ENCODE data around the gene MET.
"Not testable (repeated sequence)": the region's sequence is repeated elsewhere in the genome, so short reads cannot be mapped to it uniquely, and the experiment has no call there.

Gene MET

DNA sequence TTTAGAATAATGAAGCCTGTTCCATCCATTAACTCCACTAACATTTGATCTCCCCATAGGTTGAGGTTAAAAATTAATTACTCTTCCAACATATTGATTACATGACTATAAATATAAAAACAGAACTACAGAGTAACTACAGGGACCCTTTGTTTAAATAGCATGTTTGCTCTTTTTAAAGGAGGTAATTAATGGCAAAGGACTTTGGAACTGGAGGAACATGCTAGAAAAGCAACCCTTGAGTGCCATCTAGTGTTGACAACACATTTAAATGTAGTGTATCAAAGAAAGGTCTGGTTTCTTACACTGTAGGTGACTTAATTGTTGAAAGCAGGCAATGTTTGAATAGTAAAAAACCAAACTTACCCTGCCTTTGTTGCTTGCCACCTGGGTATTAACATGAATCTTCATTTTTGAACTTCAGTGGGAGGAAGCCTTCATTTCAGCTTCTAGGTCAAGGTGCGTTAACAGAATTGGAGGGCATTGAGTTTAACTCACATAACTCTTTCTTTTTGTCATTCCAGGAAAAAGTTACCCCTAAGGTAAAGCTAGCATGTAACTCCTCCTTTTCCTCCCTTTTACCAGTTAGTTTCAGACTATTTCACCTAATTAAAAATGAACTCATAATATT, 137.8 kb downstream of the MET start:
- DNase-seq (ENCODE audit: low read depth in 2 of 2): no peak

DNA sequence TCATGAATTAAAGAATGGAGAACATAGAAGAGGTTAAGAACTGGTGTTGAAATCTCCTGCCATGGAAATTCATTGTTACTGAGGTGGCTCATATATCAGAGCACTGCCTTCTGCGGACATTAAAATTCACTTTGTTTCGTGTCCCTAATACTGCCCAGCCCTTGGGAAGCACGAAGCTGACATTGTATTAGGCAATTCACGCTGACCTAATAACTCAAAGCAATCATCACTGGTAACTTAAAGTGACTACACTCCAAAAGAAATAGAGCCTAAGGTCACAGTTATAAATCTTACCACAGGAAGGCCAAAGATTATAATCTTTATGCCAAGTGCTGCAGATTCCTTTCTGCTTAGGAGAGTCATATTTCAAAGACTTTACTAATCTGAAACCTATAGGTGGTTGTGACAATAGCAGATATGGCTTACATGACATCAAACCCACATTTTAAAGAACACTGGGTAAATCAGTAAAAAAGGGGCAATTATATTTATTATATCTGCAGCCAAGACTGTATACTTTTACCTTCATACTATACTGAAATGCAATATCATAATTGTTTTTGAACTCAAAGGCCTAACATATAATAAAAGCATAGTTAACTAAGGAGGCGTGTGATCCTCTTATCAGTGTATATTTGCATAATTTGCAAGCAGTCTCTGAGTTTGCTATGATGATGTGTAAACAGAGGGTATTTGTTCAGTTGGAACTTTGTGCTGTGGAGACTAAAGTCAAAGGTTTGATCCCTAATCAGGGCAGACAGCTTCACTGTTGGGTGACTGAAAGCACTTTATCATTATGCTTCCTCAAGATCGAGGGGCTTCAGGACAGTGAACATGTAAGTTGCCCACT, 138.5 kb downstream of the MET start:
- no peak for DNase-seq (ENCODE audit: low read depth in 2 of 2)

DNA sequence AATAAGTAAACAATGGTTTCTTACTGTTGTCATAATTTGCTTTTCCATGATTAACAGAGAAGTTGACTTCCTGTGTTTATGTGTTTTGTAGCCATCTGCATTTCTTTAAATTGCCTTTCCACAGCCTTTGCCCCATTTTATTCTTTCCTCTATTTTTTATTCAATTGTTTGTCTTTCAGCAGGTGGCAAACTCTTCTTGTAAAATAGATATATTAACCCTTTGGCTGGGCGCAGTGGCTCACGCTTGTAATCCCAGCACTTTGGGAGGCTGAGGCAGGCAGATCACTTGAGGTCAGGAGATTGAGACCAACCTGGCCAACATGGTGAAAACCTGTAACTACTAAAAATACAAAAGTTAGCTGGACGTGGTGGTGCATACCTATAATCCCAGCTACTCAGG, 139.8 kb downstream of the MET start:
- no peak for DNase-seq (ENCODE audit: low read depth in 2 of 2)

DNA sequence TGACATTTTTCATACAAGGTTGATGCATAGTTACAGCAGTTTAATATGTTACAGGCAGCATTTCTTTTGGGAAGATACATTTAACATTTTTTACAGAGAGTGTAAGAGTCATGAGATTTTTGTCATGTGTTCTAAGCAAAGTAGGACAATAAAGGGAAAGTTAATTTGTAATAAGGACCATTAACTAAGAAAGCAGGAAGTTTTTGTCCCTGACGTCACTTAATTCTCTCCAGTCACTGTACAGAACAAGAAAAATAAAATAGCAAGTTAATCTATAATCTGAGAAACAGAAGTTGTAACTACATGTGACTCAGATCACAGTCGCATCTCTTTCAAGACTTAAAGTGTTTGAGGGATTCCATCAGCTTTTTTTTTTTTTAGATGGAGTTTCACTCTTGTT, 140.9 kb downstream of the MET start:
- DNase-seq (ENCODE audit: low read depth in 2 of 2): no peak

DNA sequence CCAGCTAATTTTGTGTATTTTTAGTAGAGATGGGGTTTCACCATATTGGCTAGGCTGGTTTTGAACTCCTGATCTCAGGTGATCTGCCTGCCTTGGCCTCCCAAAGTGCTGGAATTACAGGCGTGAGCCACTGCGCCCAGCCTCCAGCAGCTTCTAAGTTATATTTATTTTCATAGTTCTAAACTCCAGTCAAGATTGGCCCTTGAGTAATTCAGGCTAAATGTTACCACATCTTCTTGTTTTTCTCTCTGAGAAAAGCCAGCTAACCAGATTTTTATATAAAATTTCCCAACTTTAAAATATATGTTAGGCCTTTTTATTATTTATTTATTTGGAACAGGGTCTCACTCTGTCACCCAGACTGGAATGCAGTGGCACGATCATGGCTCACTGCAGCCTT, 141.4 kb downstream of the MET start:
- DNase-seq (ENCODE audit: low read depth in 2 of 2): not testable (repeated sequence)

DNA sequence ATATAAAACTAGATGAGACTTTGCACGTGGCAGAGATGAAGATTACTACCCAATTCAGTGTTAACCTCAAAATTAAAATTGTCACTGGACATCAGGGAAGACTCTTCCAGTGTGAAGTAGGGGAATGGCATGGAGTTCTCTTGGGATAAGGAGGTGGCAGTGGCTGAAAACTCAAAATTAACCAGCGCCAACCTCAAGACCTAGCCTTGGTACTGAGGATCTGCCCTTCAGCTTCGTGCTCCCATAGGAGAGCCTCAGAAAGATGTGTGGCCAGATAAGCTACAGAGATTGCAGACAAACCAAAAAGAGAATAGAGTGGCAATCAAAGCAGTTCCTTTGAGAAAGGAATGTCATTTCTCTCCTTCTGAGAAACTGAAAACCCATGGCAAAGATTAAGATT, 143.0 kb downstream of the MET start:
- no peak for DNase-seq (ENCODE audit: low read depth in 2 of 2)

DNA sequence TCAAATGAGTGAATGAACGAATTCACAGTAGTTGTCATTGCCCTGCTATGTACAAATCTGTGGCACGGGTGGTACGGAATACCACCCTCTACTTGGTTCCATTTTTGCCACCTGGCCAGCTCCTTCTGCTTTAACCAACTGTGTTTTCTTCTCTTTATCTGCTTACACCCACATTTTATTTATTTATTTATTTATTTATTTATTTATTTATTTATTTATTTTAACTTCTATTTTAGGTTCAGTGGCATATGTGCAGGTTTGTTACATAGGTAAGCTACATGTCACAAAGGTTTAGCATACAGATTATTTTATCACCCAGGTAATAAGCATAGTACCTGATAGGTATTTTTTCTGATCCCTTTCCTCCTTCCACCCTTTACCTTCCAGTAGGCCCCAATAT, 148.2 kb downstream of the MET start:
- no peak for DNase-seq (ENCODE audit: low read depth in 2 of 2)

DNA sequence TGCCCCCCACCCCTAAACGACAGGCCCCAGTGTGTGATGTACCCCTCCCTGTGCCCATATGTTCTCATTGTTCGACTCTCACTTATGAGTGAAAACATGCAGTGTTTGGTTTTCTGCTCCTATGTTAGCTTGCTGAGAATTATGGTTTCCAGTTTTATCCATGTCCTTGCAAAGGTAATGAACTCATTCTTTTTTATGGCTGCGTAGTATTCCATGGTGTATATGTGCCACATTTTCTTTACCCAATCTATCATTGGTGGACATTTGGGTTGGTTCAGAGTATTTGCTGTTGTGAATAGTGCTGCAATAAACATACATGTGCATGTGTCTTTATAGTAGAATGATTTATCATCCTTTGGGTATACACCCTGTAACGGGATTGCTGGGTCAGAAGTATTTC, 149.7 kb downstream of the MET start:
- DNase-seq (ENCODE audit: low read depth in 2 of 2): not testable (repeated sequence)

DNA sequence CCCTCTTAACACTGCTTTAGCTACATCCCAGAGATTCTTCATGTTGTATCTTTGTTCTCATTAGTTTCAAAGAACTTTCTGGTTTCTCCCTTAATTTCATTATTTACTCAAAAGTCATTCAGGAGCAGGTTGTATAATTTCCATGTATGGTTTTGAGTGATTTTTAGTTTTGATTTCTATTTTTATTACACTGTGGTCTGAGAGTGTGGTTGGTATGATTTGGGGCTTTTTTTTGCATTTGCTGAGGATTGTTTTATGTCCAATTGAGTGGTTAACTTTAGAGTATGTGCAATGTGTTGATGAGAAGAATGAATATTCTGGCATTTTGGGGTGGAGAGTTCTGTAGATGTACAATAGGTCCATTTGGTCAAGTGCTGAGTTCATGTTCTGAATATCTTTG, 152.5 kb downstream of the MET start:
- DNase-seq (ENCODE audit: low read depth in 2 of 2): no peak

DNA sequence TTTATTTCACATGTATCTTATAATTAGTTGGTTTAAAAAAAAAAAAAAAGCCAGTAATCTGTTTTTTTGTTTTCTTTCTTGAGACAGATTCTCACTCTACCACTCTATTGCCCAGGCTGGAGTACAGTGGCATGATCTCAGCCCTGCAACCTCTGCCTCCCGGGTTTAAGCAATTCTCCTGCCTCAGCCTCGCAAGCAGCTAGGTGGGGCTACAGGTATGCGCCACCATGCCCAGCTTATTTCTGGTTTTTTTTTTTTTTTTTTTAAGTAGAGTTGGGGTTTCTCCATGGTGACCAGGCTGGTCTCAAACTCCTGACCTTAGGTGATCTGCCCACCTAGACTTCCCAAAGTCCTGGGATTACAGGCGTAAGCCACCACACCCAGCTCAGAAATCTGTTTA, 156.3 kb downstream of the MET start:
- DNase-seq (ENCODE audit: low read depth in 2 of 2): no peak

DNA sequence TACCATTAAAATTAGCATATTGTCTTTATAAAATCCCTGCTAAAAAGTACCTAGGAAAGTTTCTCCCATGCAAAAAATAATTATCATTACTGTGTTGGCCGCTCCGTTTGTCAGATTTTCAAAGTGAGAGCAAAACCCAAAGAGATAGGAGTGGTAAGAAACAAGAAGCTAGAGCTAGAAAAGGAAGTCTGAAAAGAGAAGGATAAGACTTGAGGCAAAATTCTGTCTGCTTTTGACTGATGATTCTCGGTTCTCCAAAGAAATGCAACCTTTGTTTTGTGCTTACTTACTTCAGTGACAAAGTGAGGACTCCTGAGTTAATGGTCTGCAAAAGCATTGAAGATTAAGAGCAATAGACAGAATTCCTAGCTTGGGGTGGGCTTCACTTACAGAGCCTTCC, 157.0 kb downstream of the MET start:
- no peak for DNase-seq (ENCODE audit: low read depth in 2 of 2)

DNA sequence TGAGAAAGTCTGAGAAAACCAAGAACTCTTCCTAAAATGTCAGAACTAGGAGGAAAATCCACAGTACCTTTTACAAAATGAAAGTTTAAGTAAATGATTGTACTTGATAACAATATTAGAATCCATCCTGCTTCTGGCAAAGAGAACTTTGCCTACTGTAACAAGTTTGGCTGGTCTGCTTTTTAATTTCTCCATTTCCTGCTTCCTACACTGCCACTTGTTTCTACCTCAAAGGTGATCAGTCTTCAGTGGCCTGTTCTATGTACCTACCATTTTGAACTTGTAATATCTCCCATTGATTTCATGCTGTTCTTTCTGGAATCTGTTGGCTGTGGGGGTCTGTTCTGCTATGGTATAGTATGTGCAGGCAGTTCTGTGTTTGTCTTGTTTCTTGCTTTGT, 157.5 kb downstream of the MET start:
- no peak for DNase-seq (ENCODE audit: low read depth in 2 of 2)

DNA sequence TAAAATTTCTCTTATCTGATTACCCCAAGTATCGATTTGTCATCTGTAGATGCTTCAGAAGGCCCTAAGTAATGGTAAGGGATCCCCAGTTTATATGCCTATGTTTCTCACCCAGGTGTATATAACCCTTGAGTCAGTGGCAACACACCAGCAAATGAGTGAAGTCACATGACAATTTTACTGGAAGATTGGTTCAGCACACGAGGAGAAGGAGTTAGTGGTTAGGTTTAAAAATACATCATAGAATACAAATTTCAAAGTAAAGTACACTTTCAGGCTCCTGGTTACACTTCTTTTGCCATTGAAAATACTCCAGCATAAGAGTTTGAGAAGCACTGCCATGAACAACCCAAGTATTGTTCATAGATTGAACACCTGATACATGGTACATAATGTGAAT, 160.7 kb downstream of the MET start:
- DNase-seq (ENCODE audit: low read depth in 2 of 2): no peak

DNA sequence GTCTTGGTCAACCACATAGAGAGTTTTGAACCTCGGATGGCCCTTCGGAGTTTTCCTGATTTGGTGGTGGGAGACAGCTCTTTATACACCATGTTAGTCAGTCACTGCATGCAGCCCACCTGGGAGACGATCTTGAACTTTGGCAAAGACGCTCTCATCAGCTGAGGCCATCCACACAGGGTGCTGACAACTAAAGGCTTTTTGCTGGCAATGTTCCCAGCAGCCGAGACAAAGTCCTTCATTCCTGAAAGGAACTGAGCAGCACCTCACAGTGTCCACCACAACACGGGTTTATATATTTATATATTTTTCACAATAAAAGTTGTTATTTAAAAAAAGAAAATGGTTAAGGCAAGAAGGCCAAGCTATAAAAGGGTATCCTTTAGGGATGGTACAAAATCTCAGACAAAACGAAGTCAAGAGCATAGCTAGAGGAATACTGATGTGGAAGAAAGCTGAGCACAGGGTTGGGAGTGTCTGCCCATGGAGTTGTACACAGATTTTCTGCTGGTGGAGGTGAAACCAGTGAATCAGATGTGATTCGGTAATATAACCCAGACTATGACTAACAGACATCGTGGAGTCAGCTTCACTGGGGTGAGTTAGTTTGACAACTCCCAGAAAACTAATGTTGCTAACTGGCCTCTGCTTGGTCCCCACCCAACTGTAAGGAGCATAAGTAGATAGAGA, 163.0 kb downstream of the MET start:
- DNase-seq (ENCODE audit: low read depth in 2 of 2): no peak

DNA sequence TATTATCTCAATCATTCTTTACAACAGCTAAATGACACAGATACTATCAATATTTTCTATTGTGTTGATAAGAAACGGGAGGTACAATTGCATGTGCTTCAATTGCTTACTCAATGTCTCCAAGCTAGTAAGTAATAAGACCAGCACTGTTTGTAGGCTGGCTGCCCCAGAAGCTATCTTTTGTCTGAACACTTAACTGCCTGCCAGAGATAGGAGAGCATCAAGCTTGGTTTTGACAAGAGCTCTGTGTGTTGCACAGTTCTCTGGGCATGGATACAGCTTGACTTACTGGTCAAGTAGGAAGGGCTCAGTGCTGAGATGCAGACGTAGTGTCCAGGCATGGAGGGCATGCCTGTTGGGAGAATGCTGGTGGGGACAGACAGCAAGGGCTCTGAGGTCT, 164.1 kb downstream of the MET start:
- no peak for DNase-seq (ENCODE audit: low read depth in 2 of 2)

DNA sequence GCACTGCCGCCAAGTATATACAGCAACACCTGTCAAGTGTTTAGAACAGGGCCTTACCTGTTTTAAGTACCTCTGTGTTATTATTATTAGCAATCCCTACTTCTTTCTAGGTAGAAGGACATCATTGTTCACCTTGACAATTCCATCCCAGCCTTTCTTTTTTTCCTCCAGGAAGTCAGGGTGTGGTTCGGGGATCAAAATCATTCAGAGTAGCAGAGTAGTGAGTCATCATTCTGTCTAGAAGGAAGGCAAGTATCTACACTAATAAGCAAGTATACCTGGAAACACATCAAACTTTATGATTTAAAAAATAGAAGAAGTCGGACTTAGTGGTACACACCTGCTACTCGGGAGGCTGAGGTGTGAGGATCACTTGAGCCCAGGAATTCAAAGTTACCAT, 164.9 kb downstream of the MET start:
- DNase-seq (ENCODE audit: low read depth in 2 of 2): no peak

DNA sequence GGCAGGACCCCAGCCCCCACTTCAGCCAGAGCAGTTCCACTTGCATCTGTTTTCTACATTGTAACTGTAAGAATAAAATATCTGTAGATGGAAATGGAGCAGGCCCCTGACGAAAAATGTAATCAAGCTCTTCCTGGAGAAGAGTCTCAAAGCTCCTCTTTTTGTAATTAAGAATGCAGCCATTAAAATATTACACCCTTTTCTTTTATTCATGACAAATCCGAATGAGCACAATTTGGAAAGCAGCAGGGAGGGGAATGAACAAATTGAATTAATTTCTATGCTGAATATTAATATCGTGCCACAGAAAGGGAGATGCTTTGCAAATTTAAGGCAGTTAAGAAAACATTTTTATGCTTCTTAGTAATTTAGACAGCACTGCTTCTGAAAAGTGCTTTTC, 165.6 kb downstream of the MET start:
- no peak for DNase-seq (ENCODE audit: low read depth in 2 of 2)

DNA sequence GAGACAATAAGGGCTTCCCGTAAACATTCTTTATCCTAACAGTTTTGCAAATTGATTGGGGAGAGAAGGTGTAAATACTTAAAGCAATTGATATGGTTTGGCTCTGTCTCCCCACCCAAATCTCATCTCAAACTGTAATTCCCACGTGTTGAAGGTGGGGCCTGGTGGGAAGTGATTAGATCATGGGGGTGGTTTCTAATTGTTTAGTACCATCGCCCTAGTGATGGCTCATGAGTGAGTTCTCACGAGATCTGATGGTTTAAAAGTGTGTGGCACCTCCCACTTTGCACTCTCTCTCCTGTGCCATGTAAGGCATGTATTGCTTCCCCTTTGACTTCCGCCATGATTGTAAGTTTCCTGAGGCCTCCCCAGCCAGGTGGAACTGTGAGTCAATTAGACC, 168.3 kb downstream of the MET start:
- no peak for DNase-seq (ENCODE audit: low read depth in 2 of 2)

DNA sequence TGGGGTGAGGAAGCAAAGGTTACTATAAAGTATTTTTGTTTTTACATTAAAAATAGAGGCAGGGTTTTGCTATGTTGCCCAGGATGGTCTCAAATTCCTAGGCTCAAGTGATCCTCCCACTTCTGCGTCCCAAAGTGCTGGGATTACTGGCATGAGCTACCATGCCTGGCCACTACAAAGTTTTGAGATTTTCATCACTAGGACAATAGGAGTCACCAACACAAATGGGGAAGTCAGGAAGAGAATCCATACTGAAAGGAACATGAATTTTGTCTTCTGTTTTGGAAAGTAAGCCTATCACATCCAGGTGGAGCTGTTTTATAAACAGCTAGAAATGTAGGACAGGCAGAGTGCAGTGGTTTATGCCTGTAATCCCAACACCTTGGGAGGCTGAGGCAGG, 170.4 kb downstream of the MET start:
- no peak for DNase-seq (ENCODE audit: low read depth in 2 of 2)

DNA sequence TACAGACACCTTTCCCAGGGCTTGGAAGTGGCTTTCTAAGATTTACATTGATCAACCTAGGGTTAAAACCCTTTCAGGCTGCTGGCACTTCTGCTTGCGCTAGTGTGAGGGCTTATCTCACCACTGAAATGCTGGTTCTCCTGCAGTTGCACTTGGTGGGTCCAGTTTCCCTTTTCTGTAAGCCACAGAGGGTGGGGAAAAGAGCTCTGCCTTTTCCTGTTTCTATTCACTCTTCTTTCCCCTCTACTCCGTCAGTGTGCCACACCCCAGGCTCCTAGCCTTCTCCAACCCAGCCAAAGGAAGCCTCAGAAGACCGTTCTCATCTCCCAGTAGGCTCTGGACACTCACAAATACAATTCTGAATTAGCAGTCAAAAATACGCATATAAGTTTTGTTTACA, 171.4 kb downstream of the MET start:
- no peak for DNase-seq (ENCODE audit: low read depth in 2 of 2)

Data from activated CD4-positive, alpha-beta T cell treated with anti-CD3 and anti-CD28 coated beads for 24 hours (primary cell).